Measurements from ENCODE around the gene KCNK4.

- no peak for TF ChIP-seq POLR2AphosphoS5 (IDR thresholded peaks at IDR 0.05; ENCODE audit: insufficient read depth, low read depth, low read length)
- no peak for TF ChIP-seq CTCF (IDR thresholded peaks at IDR 0.05; ENCODE audit: extremely low read depth in 1 of 2, insufficient read depth in 1 of 2, low read depth in 1 of 2, low read length in 2 of 2)
- no peak for TF ChIP-seq POLR2A (IDR thresholded peaks at IDR 0.05; ENCODE audit: low read depth, low read length)
Observed at GRCh38 chr11:64262271-64263002, 28.7 kb upstream of the KCNK4 start.

Measured in endothelial cell of umbilical vein (primary cell).